SU-DHL-6 (cell line): Measurements from ENCODE around the gene REXO2.

ENCODE experiments used
- CTCF ChIP-seq: fragments of 200-600 bp; sonication (generic); IDR thresholded peaks from one replicate; pipeline ENCODE4 v1.5.1; 2017; ENCODE audit warnings: antibody characterized with exemption, mild to moderate bottlenecking, low read length, moderate library complexity; ENCODE audit not compliant: insufficient read depth, poor library complexity, severe bottlenecking
- EZH2phosphoT487 ChIP-seq: fragments of 200-600 bp; sonication (generic), shearing (Covaris generic); conservative IDR thresholded peaks from 2 replicates; pipeline ENCODE4 v1.6.1; 2018; ENCODE audit warnings: mild to moderate bottlenecking, antibody characterized with exemption, low read length, moderate library complexity, mixed read lengths

- no peak for TF ChIP-seq CTCF
- no peak for TF ChIP-seq EZH2phosphoT487
Measured at GRCh38 chr11:114440121-114440860, 1.0 kb downstream of the REXO2 start.
